Cardiac septum (tissue), 1 donor: ENCODE data around the gene PRKN. TPM values are rescaled to one million over a fixed set of nuclear protein-coding genes. Genes with fewer than 3 reads are reported as not detected.

Experiments used
- DNase-seq: peaks from one replicate; pipeline ENCODE4 v3.0.0-alpha.2; 2020; ENCODE audit warnings: low spot score
- intact Hi-C: fragments of 100-400 bp; cut with DNase I; formaldehyde crosslinking; loops from one replicate; pipeline ENCODE4 v1.14.0; 2022
- total RNA-seq: library from RNA; stranded (reverse); fragmentation: NEBNext Ultra II Directional; extraction: Animal tissue kit (Norgen Biotek cat#: 25700); gene quantifications from one replicate; pipeline ENCODE4 v1.2.1, GENCODE V29; 2021
- donor health status: DM: no; HTN: no; CAD: no.

PRKN gene
- total RNA-seq, 1 donor from 2014 or later = 23.2 TPM

- intact Hi-C loops = no loop called here
- DNase-seq = no peak
These were observed 434.7 kb downstream of the PRKN start for GRCh38 chr6:162292915-162293314.

GRCh38 chr6:162290846-162291465, 436.6 kb downstream of the PRKN start:
- intact Hi-C loops = no loop called here
- no peak for DNase-seq

- intact Hi-C loops = no loop called here
- DNase-seq = no peak
These were observed 437.6 kb downstream of the PRKN start for GRCh38 chr6:162289972-162290371.

- intact Hi-C loops = no loop called here
- no peak for DNase-seq
These were observed 453.6 kb downstream of the PRKN start for GRCh38 chr6:162273986-162274385.

- DNase-seq = no peak
- intact Hi-C loops = no loop called here
These were observed 455.6 kb downstream of the PRKN start for GRCh38 chr6:162271922-162272321.

GRCh38 chr6:162270966-162271365, 456.6 kb downstream of the PRKN start:
- intact Hi-C loops = no loop called here
- no peak for DNase-seq

GRCh38 chr6:162267641-162268040, 459.9 kb downstream of the PRKN start:
- intact Hi-C loops = no loop called here
- DNase-seq = no peak

- intact Hi-C loops = no loop called here
- DNase-seq = no peak
These were observed 460.4 kb downstream of the PRKN start for GRCh38 chr6:162267126-162267525.

- intact Hi-C loops = no loop called here
These were observed 463.0 kb downstream of the PRKN start for GRCh38 chr6:162264581-162264980.

GRCh38 chr6:162262466-162263196, 464.9 kb downstream of the PRKN start:
- intact Hi-C loops = no loop called here
- no peak for DNase-seq

More at GRCh38 chr6:162264581-162264980, 463.0 kb downstream of the PRKN start:
- no peak for DNase-seq

- DNase-seq = no peak
- intact Hi-C loops = no loop called here
These were observed 466.0 kb downstream of the PRKN start for GRCh38 chr6:162261598-162261997.

GRCh38 chr6:162260027-162260426, 467.5 kb downstream of the PRKN start:
- DNase-seq = no peak
- intact Hi-C loops = no loop called here

GRCh38 chr6:162258647-162259046, 468.9 kb downstream of the PRKN start:
- no peak for DNase-seq
- intact Hi-C loops = no loop called here

- intact Hi-C loops = no loop called here
- no peak for DNase-seq
These were observed 471.2 kb downstream of the PRKN start for GRCh38 chr6:162256361-162256760.

GRCh38 chr6:162251257-162251656, 476.3 kb downstream of the PRKN start:
- intact Hi-C loops = no loop called here
- DNase-seq = no peak

- intact Hi-C loops = no loop called here
These were observed 477.5 kb downstream of the PRKN start for GRCh38 chr6:162249907-162250642.

GRCh38 chr6:162245830-162246420, 481.6 kb downstream of the PRKN start:
- no peak for DNase-seq
- intact Hi-C loops = no loop called here

More at GRCh38 chr6:162249907-162250642, 477.5 kb downstream of the PRKN start:
- no peak for DNase-seq

- DNase-seq = no peak
- intact Hi-C loops = no loop called here
These were observed 483.5 kb downstream of the PRKN start for GRCh38 chr6:162244031-162244430.

GRCh38 chr6:162242915-162243314, 484.7 kb downstream of the PRKN start:
- intact Hi-C loops = no loop called here

GRCh38 chr6:162239330-162239729, 488.2 kb downstream of the PRKN start:
- intact Hi-C loops = no loop called here
- DNase-seq = no peak

More at GRCh38 chr6:162242915-162243314, 484.7 kb downstream of the PRKN start:
- no peak for DNase-seq
